SU-DHL-6 (cell line): ENCODE data around the gene PRDM16.

ENCODE experiments used
- CTCF ChIP-seq: fragments of 200-600 bp; sonication (generic); IDR thresholded peaks from one replicate; pipeline ENCODE4 v1.5.1; 2017; ENCODE audit warnings: antibody characterized with exemption, mild to moderate bottlenecking, low read length, moderate library complexity; ENCODE audit not compliant: insufficient read depth, poor library complexity, severe bottlenecking
- EZH2phosphoT487 ChIP-seq: fragments of 200-600 bp; sonication (generic), shearing (Covaris generic); conservative IDR thresholded peaks from 2 replicates; pipeline ENCODE4 v1.6.1; 2018; ENCODE audit warnings: mild to moderate bottlenecking, antibody characterized with exemption, low read length, moderate library complexity, mixed read lengths

DNA sequence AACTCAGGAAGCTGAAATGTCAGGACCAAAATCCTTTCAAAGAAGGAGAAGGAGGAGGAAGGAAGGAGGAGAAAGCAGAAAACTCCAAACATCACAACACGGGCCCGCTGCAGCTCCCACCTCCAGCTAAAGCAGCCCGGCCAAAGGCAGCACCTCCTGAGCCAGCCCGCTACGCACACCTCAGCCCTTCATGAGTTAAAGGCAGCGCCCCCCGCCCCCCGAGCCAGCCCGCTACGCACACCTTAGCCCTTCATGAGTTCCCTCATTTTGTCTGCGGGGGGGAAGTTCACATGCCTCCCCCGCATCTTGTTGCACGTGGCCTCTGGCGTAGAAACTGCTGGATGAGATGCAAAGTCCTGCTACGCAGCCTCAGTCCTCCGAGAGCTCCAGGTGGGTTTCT, 294.8 kb downstream of the PRDM16 start:
- TF ChIP-seq CTCF (no peak), EZH2phosphoT487 (no peak)
